ENCODE data around the gene ACOT8.

DNA sequence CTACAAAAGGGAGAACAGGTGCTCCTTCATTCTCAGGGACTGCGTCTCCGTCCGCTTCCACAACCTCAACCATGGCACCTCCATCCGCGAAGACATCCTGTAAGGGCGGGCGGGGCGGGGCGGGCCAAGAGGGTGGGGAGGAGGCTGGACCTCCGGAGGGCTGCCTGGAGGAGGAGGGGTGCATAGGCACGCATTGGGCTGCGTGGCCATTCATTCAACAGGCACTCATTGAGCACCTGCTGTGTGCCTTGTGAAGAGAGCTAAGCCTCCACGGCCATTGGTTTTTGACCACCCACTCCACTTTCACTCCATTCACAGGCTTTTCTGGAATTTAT, 657 bp upstream of the ACOT8 start:
- TF ChIP-seq, protein P1, sequence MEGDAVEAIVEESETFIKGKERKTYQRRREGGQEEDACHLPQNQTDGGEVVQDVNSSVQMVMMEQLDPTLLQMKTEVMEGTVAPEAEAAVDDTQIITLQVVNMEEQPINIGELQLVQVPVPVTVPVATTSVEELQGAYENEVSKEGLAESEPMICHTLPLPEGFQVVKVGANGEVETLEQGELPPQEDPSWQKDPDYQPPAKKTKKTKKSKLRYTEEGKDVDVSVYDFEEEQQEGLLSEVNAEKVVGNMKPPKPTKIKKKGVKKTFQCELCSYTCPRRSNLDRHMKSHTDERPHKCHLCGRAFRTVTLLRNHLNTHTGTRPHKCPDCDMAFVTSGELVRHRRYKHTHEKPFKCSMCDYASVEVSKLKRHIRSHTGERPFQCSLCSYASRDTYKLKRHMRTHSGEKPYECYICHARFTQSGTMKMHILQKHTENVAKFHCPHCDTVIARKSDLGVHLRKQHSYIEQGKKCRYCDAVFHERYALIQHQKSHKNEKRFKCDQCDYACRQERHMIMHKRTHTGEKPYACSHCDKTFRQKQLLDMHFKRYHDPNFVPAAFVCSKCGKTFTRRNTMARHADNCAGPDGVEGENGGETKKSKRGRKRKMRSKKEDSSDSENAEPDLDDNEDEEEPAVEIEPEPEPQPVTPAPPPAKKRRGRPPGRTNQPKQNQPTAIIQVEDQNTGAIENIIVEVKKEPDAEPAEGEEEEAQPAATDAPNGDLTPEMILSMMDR (IDR thresholded peaks at IDR 0.05): no peak
- no peak for TF ChIP-seq POLR2A (IDR thresholded peaks at IDR 0.05)

All from heart left ventricle (tissue), 13 donors.